AG04450 (cell line): ENCODE results near the gene APOA4. TPM values are rescaled to one million over a fixed set of nuclear protein-coding genes. Genes with fewer than 3 reads are reported as not detected.
A peak's percentile ranks its signal among the peaks of the same experiment; 100 is the strongest.

Experiments
- CTCF ChIA-PET: fragments of 300-600, 350-600 bp; formaldehyde crosslinking; extraction: SDS; loops from one replicate; lab custom pipeline; 2022; ENCODE audit warnings: antibody characterized with exemption, inconsistent platforms; lab: Charles Lee
- POLR2A ChIA-PET: fragments of 350-600 bp; formaldehyde crosslinking; extraction: SDS; loops from one replicate; lab custom pipeline; 2021; ENCODE audit warnings: antibody characterized with exemption, inconsistent platforms; lab: Yijun Ruan, JAX
- DNase-seq: peaks from one replicate; pipeline ENCODE4 v3.0.0-alpha.2; 2011; ENCODE audit warnings: low read depth, low spot score
- H3K27ac ChIP-seq: one replicate; pipeline ENCODE4 v1.5.1; 2012; ENCODE audit warnings: low read depth, low read length, control low read depth
- H3K27me3 ChIP-seq: one replicate; pipeline ENCODE4 v1.6.0; 2012; ENCODE audit warnings: low read length; ENCODE audit not compliant: control insufficient read depth, insufficient read depth
- H3K4me3 ChIP-seq: 2 replicates; pipeline ENCODE4 v1.5.1; 2011; ENCODE audit warnings: mild to moderate bottlenecking, low read depth, low read length, control low read depth
- H3K9me3 ChIP-seq: 2 replicates; pipeline ENCODE4 v1.5.1; 2012; ENCODE audit warnings: low read length; ENCODE audit not compliant: control insufficient read depth, insufficient read depth
- polyA plus RNA-seq: library from polyadenylated mRNA; depleted of rRNA; stranded (reverse); fragments of >200 nt; gene quantifications from 2 replicates; pipeline ENCODE4 v1.2.3, GENCODE V29; 2011
- TF ChIP-seq, protein P1 (sequence below): IDR thresholded peaks from 2 replicates; pipeline ENCODE4 v1.5.1; 2011; ENCODE audit warnings: low read depth, low read length, control low read depth, inconsistent platforms

Gene APOA4
- polyA plus RNA-seq, 1 experiment = not detected

DNA sequence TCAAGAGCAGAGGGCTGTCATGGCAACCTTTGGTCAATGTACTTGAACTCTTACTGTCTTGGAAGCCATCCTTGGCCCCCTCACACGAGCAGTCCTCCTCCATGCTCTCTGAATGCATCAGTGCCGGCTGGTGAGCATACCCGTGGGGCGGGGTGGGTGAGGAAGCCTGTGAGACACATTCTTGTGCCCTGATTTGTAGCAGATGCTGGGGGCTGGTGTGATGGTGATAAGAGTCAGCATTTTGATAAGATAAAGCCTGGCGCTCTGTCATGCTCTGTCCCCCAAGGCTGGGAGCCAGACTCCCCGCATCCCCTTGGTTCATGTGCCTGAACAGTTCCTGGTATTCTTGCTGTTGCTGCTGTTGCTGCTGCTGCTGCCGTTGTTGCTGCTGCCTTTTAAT lies 34.8 kb upstream of the APOA4 start:
- DNase-seq = no peak
- H3K27ac ChIP-seq = no peak overlapping the region

GRCh38 chr11:116857316-116857715 lies 34.2 kb upstream of the APOA4 start:
- POLR2A ChIA-PET = interaction anchor here (0.5 to 0.6 kb wide), 2 partner anchors 16 to 155 kb away, joined by 4 to 10 read pairs; no protein-coding TSS in a partner anchor
- TF ChIP-seq, protein P1, sequence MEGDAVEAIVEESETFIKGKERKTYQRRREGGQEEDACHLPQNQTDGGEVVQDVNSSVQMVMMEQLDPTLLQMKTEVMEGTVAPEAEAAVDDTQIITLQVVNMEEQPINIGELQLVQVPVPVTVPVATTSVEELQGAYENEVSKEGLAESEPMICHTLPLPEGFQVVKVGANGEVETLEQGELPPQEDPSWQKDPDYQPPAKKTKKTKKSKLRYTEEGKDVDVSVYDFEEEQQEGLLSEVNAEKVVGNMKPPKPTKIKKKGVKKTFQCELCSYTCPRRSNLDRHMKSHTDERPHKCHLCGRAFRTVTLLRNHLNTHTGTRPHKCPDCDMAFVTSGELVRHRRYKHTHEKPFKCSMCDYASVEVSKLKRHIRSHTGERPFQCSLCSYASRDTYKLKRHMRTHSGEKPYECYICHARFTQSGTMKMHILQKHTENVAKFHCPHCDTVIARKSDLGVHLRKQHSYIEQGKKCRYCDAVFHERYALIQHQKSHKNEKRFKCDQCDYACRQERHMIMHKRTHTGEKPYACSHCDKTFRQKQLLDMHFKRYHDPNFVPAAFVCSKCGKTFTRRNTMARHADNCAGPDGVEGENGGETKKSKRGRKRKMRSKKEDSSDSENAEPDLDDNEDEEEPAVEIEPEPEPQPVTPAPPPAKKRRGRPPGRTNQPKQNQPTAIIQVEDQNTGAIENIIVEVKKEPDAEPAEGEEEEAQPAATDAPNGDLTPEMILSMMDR = no peak
- no peak for DNase-seq
- Histone ChIP-seq H3K27me3 (no peaks in the 10 kb centered on the region), H3K4me3 (no peak overlapping the region), H3K9me3 (no peaks in the 10 kb centered on the region), H3K27ac (no peak overlapping the region)
- CTCF ChIA-PET = interaction anchor here (1.0 to 2.3 kb wide), 4 partner anchors 21 to 249 kb away, joined by 3 to 6 read pairs (median 5); partner anchors contain the start of gene APOA5

More for the DNA sequence above, 34.8 kb upstream of the APOA4 start:
- TF ChIP-seq, protein P1 = no peak
- no peaks in the 10 kb centered on the region for H3K27me3 ChIP-seq
- H3K4me3 ChIP-seq = no peak overlapping the region
- no peaks in the 10 kb centered on the region for H3K9me3 ChIP-seq
- POLR2A ChIA-PET = no interaction called here
- CTCF ChIA-PET = interaction anchor here (1.0 to 2.3 kb wide), 5 partner anchors 21 to 369 kb away, joined by 3 to 6 read pairs (median 4); partner anchors contain the start of gene APOA5

GRCh38 chr11:116856423-116856822 lies 33.3 kb upstream of the APOA4 start:
- TF ChIP-seq, protein P1 = no peak
- POLR2A ChIA-PET = interaction anchor here (0.6 to 0.7 kb wide), 2 partner anchors 340 to 370 kb away, joined by 3 to 5 read pairs; no protein-coding TSS in a partner anchor
- CTCF ChIA-PET = interaction anchor here (1.6 to 2.3 kb wide), 2 partner anchors 65 to 250 kb away, joined by 6 read pairs; partner anchors contain the start of gene APOA5

GRCh38 chr11:116855413-116855812 lies 32.3 kb upstream of the APOA4 start:
- no peak for DNase-seq
- Histone ChIP-seq H3K4me3 (no peak overlapping the region), H3K9me3 (no peaks in the 10 kb centered on the region), H3K27ac (no peak overlapping the region), H3K27me3 (no peaks in the 10 kb centered on the region)
- CTCF ChIA-PET = interaction anchor here (0.5 to 3.5 kb wide), 3 partner anchors 65 to 1584 kb away, joined by 4 to 16 read pairs (median 7); partner anchors contain the start of gene APOA5
- POLR2A ChIA-PET = interaction anchor here (0.6 kb wide), 1 partner anchor 243 kb away, joined by 3 read pairs; no protein-coding TSS in a partner anchor
- TF ChIP-seq, protein P1 = no peak

More at GRCh38 chr11:116856423-116856822, 33.3 kb upstream of the APOA4 start:
- no peaks in the 10 kb centered on the region for H3K9me3 ChIP-seq
- no peak overlapping the region for H3K4me3 ChIP-seq
- H3K27me3 ChIP-seq = no peaks in the 10 kb centered on the region
- H3K27ac ChIP-seq = no peak overlapping the region
- DNase-seq = no peak

GRCh38 chr11:116853461-116854073 lies 30.5 kb upstream of the APOA4 start:
- H3K27me3 ChIP-seq = no peaks in the 10 kb centered on the region
- POLR2A ChIA-PET = interaction anchor here (0.6 to 1.3 kb wide), 6 partner anchors 8 to 290 kb away, joined by 3 to 7 read pairs (median 4); partner anchors contain the start of gene APOA4
- peak overlapping the region; percentile 69 for H3K27ac ChIP-seq
- TF ChIP-seq, protein P1 = no peak
- no peaks in the 10 kb centered on the region for H3K9me3 ChIP-seq
- CTCF ChIA-PET = interaction anchor here (1.0 to 3.5 kb wide), 7 partner anchors 13 to 252 kb away, joined by 3 to 22 read pairs (median 4); partner anchors contain the start of gene APOA5
- H3K4me3 ChIP-seq = no peak overlapping the region
- peak; percentile 74 for DNase-seq
